AG04449 (cell line): ENCODE results near the gene LBR.

Source experiments
- CTCF ChIA-PET: fragments of 350-600 bp; formaldehyde crosslinking; extraction: SDS; loops from one replicate; lab custom pipeline; 2021; ENCODE audit warnings: antibody characterized with exemption; lab: Yijun Ruan, JAX
- POLR2A ChIA-PET: fragments of 400-600, 350-600 bp; formaldehyde crosslinking; extraction: SDS; loops from one replicate; lab custom pipeline; 2020; ENCODE audit warnings: antibody characterized with exemption, inconsistent platforms; lab: Yijun Ruan, JAX
- DNase-seq: peaks from one replicate; pipeline ENCODE4 v3.0.0-alpha.2; 2010; ENCODE audit warnings: low read depth, low spot score
- H3K4me3 ChIP-seq: 2 replicates; pipeline ENCODE4 v1.5.1; 2011; ENCODE audit warnings: low read depth, mild to moderate bottlenecking, control low read depth, low read length
- CTCF ChIP-seq: IDR thresholded peaks from one replicate; pipeline ENCODE4 v1.5.1; 2011; ENCODE audit warnings: mild to moderate bottlenecking, moderate library complexity, low read length, control low read depth, inconsistent platforms; ENCODE audit not compliant: insufficient read depth; ENCODE audit errors: missing control alignments

The LBR gene

DNA sequence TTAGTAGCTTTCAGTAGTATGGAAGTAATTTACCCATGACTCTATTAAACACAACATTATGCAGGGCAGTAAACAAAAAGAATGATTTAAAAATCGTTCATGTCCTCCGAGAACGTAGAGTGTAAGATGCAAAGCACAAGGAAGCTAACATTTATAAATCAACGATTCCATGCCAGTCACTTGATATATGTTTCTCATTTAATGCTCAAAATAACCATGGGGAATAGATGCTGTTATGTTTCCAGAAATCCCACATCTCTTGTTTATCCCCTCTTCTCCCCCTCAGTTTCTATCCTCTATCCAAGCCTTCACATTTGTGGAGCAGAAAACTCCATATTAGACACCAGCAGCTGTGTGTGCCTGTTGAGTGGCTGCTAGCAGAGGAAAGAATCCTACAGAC, 52.8 kb downstream of the LBR start:
- POLR2A ChIA-PET: no interaction called here
- DNase-seq: no peak
- CTCF ChIA-PET: interaction anchor here (1.0 to 1.1 kb wide), 2 partner anchors 10 to 56 kb away, joined by 3 read pairs; no protein-coding TSS in a partner anchor
- TF ChIP-seq CTCF: no peak
- no peak overlapping the region for H3K4me3 ChIP-seq

DNA sequence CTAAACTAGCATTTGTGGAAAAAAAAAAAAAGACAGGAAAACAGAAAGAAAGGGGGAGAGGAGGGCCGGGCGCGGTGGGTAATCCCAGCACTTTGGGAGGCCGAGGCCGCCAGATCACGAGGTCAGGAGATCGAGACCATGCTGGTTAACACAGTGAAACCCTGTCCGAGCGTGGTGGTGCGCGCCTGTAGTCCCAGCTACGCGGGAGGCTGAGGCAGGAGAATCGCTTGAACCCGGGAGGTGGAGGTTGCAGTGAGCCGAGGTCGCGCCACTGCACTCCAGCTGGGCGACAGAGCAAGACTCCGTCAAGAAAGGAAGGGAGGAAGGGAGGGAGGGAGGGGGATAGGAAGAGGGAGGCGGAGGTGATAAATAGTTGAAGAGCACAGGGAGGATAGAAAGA, 54.7 kb downstream of the LBR start:
- TF ChIP-seq CTCF: no peak
- CTCF ChIA-PET: no interaction called here
- POLR2A ChIA-PET: no interaction called here
- H3K4me3 ChIP-seq: no peak overlapping the region
- DNase-seq: no peak

GRCh38 chr1:225371366-225372010, 56.4 kb downstream of the LBR start:
- no peak overlapping the region for H3K4me3 ChIP-seq
- POLR2A ChIA-PET: no interaction called here
- no peak for TF ChIP-seq CTCF
- DNase-seq: no peak
- CTCF ChIA-PET: no interaction called here

DNA sequence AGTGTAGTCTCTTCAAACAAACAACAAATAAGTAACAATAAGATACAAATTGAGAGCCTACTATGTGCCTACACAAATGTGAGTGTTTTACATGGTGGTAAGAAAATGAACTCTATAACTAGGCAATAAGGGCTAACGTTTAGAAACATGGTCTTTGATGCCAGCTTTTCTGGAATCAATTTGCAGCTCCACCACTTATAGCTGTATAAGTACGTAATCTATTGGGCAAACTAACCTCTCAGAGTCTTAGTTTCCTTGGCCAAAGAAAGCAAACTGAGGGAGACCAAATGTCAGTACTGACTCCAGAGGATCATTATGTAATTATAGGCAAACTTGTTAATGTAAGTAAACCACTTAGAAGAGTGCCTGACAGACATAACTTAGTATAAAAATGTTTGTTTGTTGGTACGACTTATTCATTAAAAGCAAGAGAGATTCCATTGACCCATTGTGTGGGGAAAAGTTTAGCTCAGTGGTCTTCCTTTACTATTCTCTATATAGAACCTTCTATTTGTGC, 59.7 kb downstream of the LBR start:
- POLR2A ChIA-PET: no interaction called here
- CTCF ChIA-PET: no interaction called here
- TF ChIP-seq CTCF: no peak

DNA sequence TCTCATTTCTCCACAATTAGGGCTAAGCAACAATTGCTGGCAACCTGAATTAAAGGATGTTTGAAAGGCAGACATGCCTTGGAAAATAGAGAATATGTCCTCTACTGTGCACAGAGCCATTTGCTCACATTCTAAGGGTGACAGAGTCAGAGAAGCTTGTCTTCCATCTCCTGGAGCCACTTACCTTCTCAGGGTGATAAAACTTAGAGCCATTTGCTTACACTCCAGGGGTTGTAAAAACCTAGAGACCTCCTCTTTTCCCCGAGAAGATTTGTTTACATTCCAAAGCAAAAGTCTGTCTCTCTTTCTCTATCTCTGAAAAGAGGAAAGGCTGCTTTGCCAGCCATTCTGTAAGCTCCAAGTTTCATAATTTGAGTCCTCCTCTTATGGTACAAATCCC, 61.3 kb downstream of the LBR start:
- CTCF ChIA-PET: no interaction called here
- H3K4me3 ChIP-seq: no peak overlapping the region
- POLR2A ChIA-PET: no interaction called here
- no peak for DNase-seq
- TF ChIP-seq CTCF: no peak

More for the DNA sequence above, 59.7 kb downstream of the LBR start:
- DNase-seq: no peak
- no peak overlapping the region for H3K4me3 ChIP-seq

- TF ChIP-seq CTCF: no peak
- POLR2A ChIA-PET: no interaction called here
- CTCF ChIA-PET: no interaction called here
- DNase-seq: no peak
- H3K4me3 ChIP-seq: no peak overlapping the region
Observed at GRCh38 chr1:225366018-225366417, 61.8 kb downstream of the LBR start.
